Measurements from ENCODE around the gene NRARP. TPM values are rescaled to one million over a fixed set of nuclear protein-coding genes. Genes with fewer than 3 reads are reported as not detected.

The NRARP gene
- total and polyA plus RNA-seq, 2 of the 13 experiments (the other 11 are each of a cell fraction or from before 2014, with no cell fraction given): 0.22 to 0.46 TPM

- TF ChIP-seq XRCC5 (optimal IDR thresholded peaks at IDR 0.05; ENCODE audit: low read length) (peak; percentile 59), CHD4 (IDR thresholded peaks at IDR 0.05; ENCODE audit: borderline replicate concordance, low read length) (no peak; the same call in 1 of the 2 replicates), FOXO4 (CRISPR knock-in tag; conservative IDR thresholded peaks at IDR 0.05) (no peak), NPAS2 (CRISPR knock-in tag; IDR thresholded peaks at IDR 0.05; ENCODE audit: borderline replicate concordance) (no peak), ZNF513 (CRISPR knock-in tag; conservative IDR thresholded peaks at IDR 0.05) (no peak; the same call in 1 of the 2 replicates), IRX3 (CRISPR knock-in tag; IDR thresholded peaks at IDR 0.05; ENCODE audit: borderline replicate concordance, low read depth) (peak; percentile 86; the same call in 1 of the 2 replicates), MBNL3 (CRISPR knock-in tag; conservative IDR thresholded peaks at IDR 0.05) (no peak), YEATS4 (CRISPR knock-in tag; IDR thresholded peaks at IDR 0.05; ENCODE audit: borderline replicate concordance) (0 out of 2 replicates have a peak, but pooled peaks have one; percentile 69), SMC3 (IDR thresholded peaks at IDR 0.05; ENCODE audit: low read length) (no peak), ZNF629 (CRISPR knock-in tag; conservative IDR thresholded peaks at IDR 0.05) (no peak), CBFB (CRISPR knock-in tag; IDR thresholded peaks at IDR 0.05) (no peak; the same call in 1 of the 2 replicates), HNF4A (CRISPR knock-in tag; IDR thresholded peaks at IDR 0.05) (peak; percentile 35; the same call in 1 of the 2 replicates), POLR2G (IDR thresholded peaks at IDR 0.05; ENCODE audit: low read depth, low read length) (peak; percentile 88), ZBTB43 (CRISPR knock-in tag; conservative IDR thresholded peaks at IDR 0.05) (0 out of 2 replicates have a peak, but pooled peaks have one; percentile 36), HDAC2 (CRISPR knock-in tag; IDR thresholded peaks at IDR 0.05) (no peak; the same call in 1 of the 2 replicates), CCAR2 (optimal IDR thresholded peaks at IDR 0.05; ENCODE audit: low read depth, low read length) (no peak), RFXANK (CRISPR knock-in tag; IDR thresholded peaks at IDR 0.05) (no peak), ZNF775 (CRISPR knock-in tag; IDR thresholded peaks at IDR 0.05; ENCODE audit: borderline replicate concordance) (no peak), HMG20A (CRISPR knock-in tag; IDR thresholded peaks at IDR 0.05; ENCODE audit: borderline replicate concordance) (no peak), PRDM15 (CRISPR knock-in tag; IDR thresholded peaks at IDR 0.05) (peak; percentile 61)
Measured at GRCh38 chr9:137254624-137255447, 47.2 kb downstream of the NRARP start, which contains the start of gene NELFB (continued).
